Upper lobe of left lung (tissue), 6 donors: ENCODE measurements around the gene SAP30BP. TPM values are rescaled to one million over a fixed set of nuclear protein-coding genes. Genes with fewer than 3 reads are reported as not detected.

Source experiments
- ATAC-seq, 2 donors: fragments of 200-7000 bp; cut with Tn5 transposase; one replicate each; pipeline ENCODE4 v1.9.1; 2022; ENCODE audit warnings: mild to moderate bottlenecking in 2 of 2, moderate library complexity in 2 of 2; ENCODE audit not compliant: low FRiP score in 2 of 2
- DNase-seq, 2 donors: peaks; one replicate each; pipeline ENCODE4 v3.0.0-alpha.2; 2019 to 2020
- H3K27ac ChIP-seq, 4 donors: fragments of 200-600 bp; sonication (generic); one replicate each; pipeline ENCODE4 v1.5.1; 2016 to 2019
- H3K27me3 ChIP-seq, 4 donors: fragments of 200-600 bp; sonication (generic); one replicate each; pipeline ENCODE4 v1.5.1; 2017 to 2019
- H3K36me3 ChIP-seq, 4 donors: fragments of 200-600 bp; sonication (generic); one replicate each; pipeline ENCODE4 v1.5.1; 2016 to 2019
- H3K4me1 ChIP-seq, 4 donors: fragments of 200-600 bp; sonication (generic); one replicate each; pipeline ENCODE4 v1.5.1; 2018 to 2019
- H3K4me3 ChIP-seq, 4 donors: fragments of 200-600 bp; sonication (generic); one replicate each; pipeline ENCODE4 v1.5.1; 2017 to 2019; ENCODE audit warnings: mild to moderate bottlenecking in 2 of 4, moderate library complexity in 1 of 4
- H3K9me3 ChIP-seq, 4 donors: fragments of 200-600 bp; sonication (generic); one replicate each; pipeline ENCODE4 v1.5.1; 2018 to 2019
- EP300 ChIP-seq, 4 donors: sonication (generic); formaldehyde crosslinking; IDR thresholded peaks; one replicate each; pipeline ENCODE4 v1.5.1; 2017; ENCODE audit warnings: antibody characterized with exemption in 4 of 4, control low read depth in 2 of 4
- POLR2A ChIP-seq, 4 donors: fragments of 450-650 bp; IDR thresholded peaks; one replicate each; pipeline ENCODE4 v1.5.1; 2016 to 2017; ENCODE audit warnings: antibody characterized with exemption in 4 of 4, mild to moderate bottlenecking in 2 of 4
- POLR2AphosphoS5 ChIP-seq, 2 donors: sonication (generic); formaldehyde crosslinking; IDR thresholded peaks; one replicate each; pipeline ENCODE4 v1.5.1; 2017; ENCODE audit warnings: antibody characterized with exemption in 2 of 2
- WGBS, 2 donors: methylation state at CpG; one replicate each; pipeline ENCODE4 v1.1.5; 2017 to 2018; 5-methylcytosine and 5-hydroxymethylcytosine counted together
- total RNA-seq, 6 donors: library from RNA; depleted of rRNA in 4 of 6; stranded (reverse); fragments of >200 nt in 4 of 6; gene quantifications; one replicate each; pipeline versions ENCODE4 v1.1.0 to v1.2.1, GENCODE V29; 2016 to 2021
- TF ChIP-seq, protein P1 (sequence below), 6 experiments: fragments of 450-650 bp in 4 of 6; fragments of 200-600 bp in 2 of 6; sonication (generic) in 2 of 6; IDR thresholded peaks; one replicate each; pipeline ENCODE4 v1.5.1; 2016 to 2019; ENCODE audit warnings: antibody characterized with exemption in 6 of 6
- donor health status: DM: no; HTN: no; CAD: no; lungs with moderate emphysema.
- donor health status: DM: no; HTN: yes; CAD: no; lungs with severe emphysema.

SAP30BP gene
- total RNA-seq, 6 donors from 2014 or later: 64.1 to 125 (median 80.8) TPM

- Histone ChIP-seq H3K9me3 (no peaks in the 10 kb centered on the region), H3K4me3 (no peak overlapping the region), H3K36me3 (peaks cover 11 to 27% (median 23%) of the 10 kb centered on the region in 4 donors), H3K27ac (peak overlapping the region; percentile 87 to 93 (median 91)), H3K27me3 (no peaks in the 10 kb centered on the region), H3K4me1 (peaks cover 10 to 38% (median 23%) of the 10 kb centered on the region in 4 donors)
- ATAC-seq (no peak), DNase-seq (no peak)
- TF ChIP-seq, protein P1, sequence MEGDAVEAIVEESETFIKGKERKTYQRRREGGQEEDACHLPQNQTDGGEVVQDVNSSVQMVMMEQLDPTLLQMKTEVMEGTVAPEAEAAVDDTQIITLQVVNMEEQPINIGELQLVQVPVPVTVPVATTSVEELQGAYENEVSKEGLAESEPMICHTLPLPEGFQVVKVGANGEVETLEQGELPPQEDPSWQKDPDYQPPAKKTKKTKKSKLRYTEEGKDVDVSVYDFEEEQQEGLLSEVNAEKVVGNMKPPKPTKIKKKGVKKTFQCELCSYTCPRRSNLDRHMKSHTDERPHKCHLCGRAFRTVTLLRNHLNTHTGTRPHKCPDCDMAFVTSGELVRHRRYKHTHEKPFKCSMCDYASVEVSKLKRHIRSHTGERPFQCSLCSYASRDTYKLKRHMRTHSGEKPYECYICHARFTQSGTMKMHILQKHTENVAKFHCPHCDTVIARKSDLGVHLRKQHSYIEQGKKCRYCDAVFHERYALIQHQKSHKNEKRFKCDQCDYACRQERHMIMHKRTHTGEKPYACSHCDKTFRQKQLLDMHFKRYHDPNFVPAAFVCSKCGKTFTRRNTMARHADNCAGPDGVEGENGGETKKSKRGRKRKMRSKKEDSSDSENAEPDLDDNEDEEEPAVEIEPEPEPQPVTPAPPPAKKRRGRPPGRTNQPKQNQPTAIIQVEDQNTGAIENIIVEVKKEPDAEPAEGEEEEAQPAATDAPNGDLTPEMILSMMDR (IDR thresholded peaks at IDR 0.05): no peak
- no peak for TF ChIP-seq POLR2AphosphoS5 (IDR thresholded peaks at IDR 0.05)
- no peak for TF ChIP-seq POLR2A (IDR thresholded peaks at IDR 0.05)
- TF ChIP-seq EP300 (IDR thresholded peaks at IDR 0.05): no peak
- WGBS, 2 donors: 84% methylated on average over 6 of the region's 6 CpGs; no CpG with 5 or more reads in 1 of the 2 donors
These were observed 20.5 kb upstream of the SAP30BP start for GRCh38 chr17:75646638-75646992.

GRCh38 chr17:75647061-75647460, 20.1 kb upstream of the SAP30BP start:
- H3K4me3 ChIP-seq: no peak overlapping the region
- no peaks in the 10 kb centered on the region for H3K9me3 ChIP-seq
- DNase-seq: peak in 1 of 2 donors; percentile 59
- WGBS, 2 donors: 91 to 100% methylated on average over 1 to 7 of the region's 7 CpGs
- H3K4me1 ChIP-seq: peaks cover 10 to 33% (median 21%) of the 10 kb centered on the region in 4 donors
- no peak for ATAC-seq
- TF ChIP-seq POLR2AphosphoS5 (IDR thresholded peaks at IDR 0.05) (no peak), POLR2A (IDR thresholded peaks at IDR 0.05) (no peak), EP300 (IDR thresholded peaks at IDR 0.05) (no peak)
- TF ChIP-seq, protein P1 (IDR thresholded peaks at IDR 0.05): no peak
- H3K36me3 ChIP-seq: peaks cover 11 to 30% (median 23%) of the 10 kb centered on the region in 4 donors
- H3K27ac ChIP-seq: peak overlapping the region; percentile 87 to 93 (median 91)
- H3K27me3 ChIP-seq: no peaks in the 10 kb centered on the region

DNA sequence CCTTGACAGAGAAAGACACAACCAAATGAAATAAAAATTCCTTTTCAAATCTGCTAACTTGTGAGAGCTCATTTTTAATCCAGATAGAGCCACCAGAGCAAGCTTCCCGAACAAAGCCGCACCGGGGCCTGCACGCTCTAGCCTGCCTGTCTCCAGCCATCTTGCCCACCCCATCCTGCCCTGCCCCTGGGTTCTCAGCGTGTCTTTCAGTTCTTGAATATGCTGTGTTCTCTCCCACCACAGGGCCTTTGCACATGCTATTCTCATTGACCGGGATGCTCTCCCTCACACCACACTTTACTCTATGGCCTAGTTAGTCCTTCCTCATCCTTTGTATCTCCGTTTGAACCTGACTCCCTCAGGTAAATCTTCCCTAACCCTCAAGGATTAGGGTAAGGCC, 19.2 kb upstream of the SAP30BP start:
- 97% methylated on average over 7 of the region's 7 CpGs for WGBS, 2 donors
- DNase-seq (peak in 1 of 2 donors; percentile 46), ATAC-seq (no peak)
- no peak for TF ChIP-seq POLR2A (IDR thresholded peaks at IDR 0.05)
- no peak for TF ChIP-seq POLR2AphosphoS5 (IDR thresholded peaks at IDR 0.05)
- TF ChIP-seq, protein P1 (IDR thresholded peaks at IDR 0.05): no peak
- no peak for TF ChIP-seq EP300 (IDR thresholded peaks at IDR 0.05)
- Histone ChIP-seq H3K4me3 (no peak overlapping the region), H3K36me3 (peaks cover 11 to 37% (median 23%) of the 10 kb centered on the region in 4 donors), H3K27ac (no peak overlapping the region), H3K27me3 (no peaks in the 10 kb centered on the region), H3K9me3 (no peaks in the 10 kb centered on the region), H3K4me1 (peaks cover 10 to 27% (median 15%) of the 10 kb centered on the region in 4 donors)

- 94 to 97% methylated on average over 5 to 6 of the region's 6 CpGs for WGBS, 2 donors
These were observed 17.5 kb upstream of the SAP30BP start for GRCh38 chr17:75649687-75650086.

More at GRCh38 chr17:75649687-75650086, 17.5 kb upstream of the SAP30BP start:
- no peak overlapping the region for H3K4me3 ChIP-seq
- H3K27me3 ChIP-seq: no peaks in the 10 kb centered on the region
- H3K4me1 ChIP-seq: peaks cover 8 to 22% (median 10%) of the 10 kb centered on the region in 4 donors
- no peak for ATAC-seq
- H3K9me3 ChIP-seq: no peaks in the 10 kb centered on the region
- H3K27ac ChIP-seq: no peak overlapping the region
- DNase-seq: no peak
- no peak for TF ChIP-seq POLR2AphosphoS5 (IDR thresholded peaks at IDR 0.05)
- no peak for TF ChIP-seq POLR2A (IDR thresholded peaks at IDR 0.05)
- no peak for TF ChIP-seq EP300 (IDR thresholded peaks at IDR 0.05)
- TF ChIP-seq, protein P1 (IDR thresholded peaks at IDR 0.05): no peak
- peaks cover 11 to 44% (median 24%) of the 10 kb centered on the region in 4 donors for H3K36me3 ChIP-seq
